Fibroblast of lung (primary cell): Measurements from ENCODE around the gene NUDT6. TPM values are rescaled to one million over a fixed set of nuclear protein-coding genes. Genes with fewer than 3 reads are reported as not detected.

Source experiments
- DNase-seq, 2 donors: peaks; one replicate each; pipeline versions ENCODE4 v3.0.0 to v3.0.0-alpha.2; 2010; ENCODE audit warnings: low read depth in 2 of 2
- H2AFZ ChIP-seq: 2 replicates; pipeline ENCODE4 v1.5.1; 2012; ENCODE audit warnings: low read length, control low read depth, inconsistent platforms
- H3K27ac ChIP-seq: 2 replicates; pipeline ENCODE4 v1.5.1; 2011; ENCODE audit warnings: low read length, control low read depth; ENCODE audit not compliant: insufficient read depth
- H3K27me3 ChIP-seq: 2 replicates; pipeline ENCODE4 v1.5.1; 2011; ENCODE audit warnings: mild to moderate bottlenecking, low read length; ENCODE audit not compliant: control insufficient read depth, insufficient read depth
- H3K36me3 ChIP-seq: 2 replicates; pipeline ENCODE4 v1.5.1; 2011; ENCODE audit warnings: low read length; ENCODE audit not compliant: control insufficient read depth, insufficient read depth
- H3K4me1 ChIP-seq: 2 replicates; pipeline ENCODE4 v1.5.1; 2011; ENCODE audit warnings: low read length; ENCODE audit not compliant: control insufficient read depth, insufficient read depth; ENCODE audit errors: extremely low read depth
- H3K4me2 ChIP-seq: 2 replicates; pipeline ENCODE4 v1.5.1; 2011; ENCODE audit warnings: low read length, control low read depth; ENCODE audit not compliant: insufficient read depth; ENCODE audit errors: extremely low read depth
- H3K4me3 ChIP-seq, 4 experiments: fragments of 200-600 bp in 1 of 4; sonication (generic) in 1 of 4; replicated peaks in 1 of 4; 2 replicates each; pipeline ENCODE4 v1.5.1; 2011 to 2016; ENCODE audit warnings: low read length in 4 of 4, low read depth in 3 of 4, mild to moderate bottlenecking in 3 of 4, control low read depth in 2 of 4, inconsistent platforms in 1 of 4, mixed read lengths in 1 of 4; ENCODE audit not compliant: insufficient read depth in 1 of 4; ENCODE audit errors: control extremely low read depth in 1 of 4
- H3K79me2 ChIP-seq: 2 replicates; pipeline ENCODE4 v1.5.1; 2012; ENCODE audit warnings: mild to moderate bottlenecking, low read length, inconsistent platforms; ENCODE audit not compliant: control insufficient read depth, insufficient read depth
- H3K9ac ChIP-seq: 2 replicates; pipeline ENCODE4 v1.5.1; 2011; ENCODE audit warnings: mild to moderate bottlenecking, low read length, control low read depth; ENCODE audit not compliant: insufficient read depth
- H3K9me3 ChIP-seq: 2 replicates; pipeline ENCODE4 v1.5.1; 2012; ENCODE audit warnings: low read depth, low read length; ENCODE audit not compliant: control insufficient read depth, insufficient read depth
- H4K20me1 ChIP-seq: 2 replicates; pipeline ENCODE4 v1.5.1; 2011; ENCODE audit warnings: low read length; ENCODE audit not compliant: control insufficient read depth, insufficient read depth; ENCODE audit errors: extremely low read depth
- EZH2 ChIP-seq: IDR thresholded peaks from 2 replicates; pipeline ENCODE4 v1.5.1; 2012; ENCODE audit warnings: low read length, control low read depth, mild to moderate bottlenecking; ENCODE audit errors: missing control alignments
- polyA minus RNA-seq: library from RNA; depleted of rRNA, polyadenylated mRNA; stranded (reverse); fragments of >200 nt; gene quantifications from 2 replicates; pipeline ENCODE4 v1.2.3, GENCODE V29; 2011; ENCODE audit warnings: low replicate concordance
- polyA plus RNA-seq, 2 donors: library from polyadenylated mRNA; depleted of rRNA in 1 of 2; stranded (reverse) in 1 of 2; unstranded in 1 of 2; fragments of >200 nt; gene quantifications; 2 replicates each; pipeline ENCODE4 v1.2.1, GENCODE V29; 2011 to 2012; ENCODE audit warnings: missing spikeins in 1 of 2
- total RNA-seq: library from RNA; depleted of rRNA; stranded (reverse); fragments of >200 nt; gene quantifications from 2 replicates; pipeline ENCODE4 v1.2.1, GENCODE V29; 2014
- TF ChIP-seq, protein P1 (sequence below), 2 donors: IDR thresholded peaks in 1 of 2; conservative IDR thresholded peaks in 1 of 2; 1 replicate in 1 of 2; 2 replicates in 1 of 2; pipeline ENCODE4 v1.5.1; 2011 to 2012; ENCODE audit warnings: low read length in 2 of 2, control low read depth in 1 of 2, inconsistent platforms in 1 of 2, low read depth in 1 of 2, mild to moderate bottlenecking in 1 of 2

The NUDT6 gene, protein sequence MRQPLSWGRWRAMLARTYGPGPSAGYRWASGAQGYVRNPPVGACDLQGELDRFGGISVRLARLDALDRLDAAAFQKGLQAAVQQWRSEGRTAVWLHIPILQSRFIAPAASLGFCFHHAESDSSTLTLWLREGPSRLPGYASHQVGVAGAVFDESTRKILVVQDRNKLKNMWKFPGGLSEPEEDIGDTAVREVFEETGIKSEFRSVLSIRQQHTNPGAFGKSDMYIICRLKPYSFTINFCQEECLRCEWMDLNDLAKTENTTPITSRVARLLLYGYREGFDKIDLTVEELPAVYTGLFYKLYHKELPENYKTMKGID
- total RNA-seq, result 6.4 and 8.6 TPM in 2 replicates
- 5.0 and 5.9 TPM in 2 replicates for polyA plus RNA-seq
- 4.5 and 6.2 TPM in 2 replicates for polyA plus RNA-seq (2012)
- 0.30 TPM in 1 of 2 replicates, not detected in the other for polyA minus RNA-seq

DNA sequence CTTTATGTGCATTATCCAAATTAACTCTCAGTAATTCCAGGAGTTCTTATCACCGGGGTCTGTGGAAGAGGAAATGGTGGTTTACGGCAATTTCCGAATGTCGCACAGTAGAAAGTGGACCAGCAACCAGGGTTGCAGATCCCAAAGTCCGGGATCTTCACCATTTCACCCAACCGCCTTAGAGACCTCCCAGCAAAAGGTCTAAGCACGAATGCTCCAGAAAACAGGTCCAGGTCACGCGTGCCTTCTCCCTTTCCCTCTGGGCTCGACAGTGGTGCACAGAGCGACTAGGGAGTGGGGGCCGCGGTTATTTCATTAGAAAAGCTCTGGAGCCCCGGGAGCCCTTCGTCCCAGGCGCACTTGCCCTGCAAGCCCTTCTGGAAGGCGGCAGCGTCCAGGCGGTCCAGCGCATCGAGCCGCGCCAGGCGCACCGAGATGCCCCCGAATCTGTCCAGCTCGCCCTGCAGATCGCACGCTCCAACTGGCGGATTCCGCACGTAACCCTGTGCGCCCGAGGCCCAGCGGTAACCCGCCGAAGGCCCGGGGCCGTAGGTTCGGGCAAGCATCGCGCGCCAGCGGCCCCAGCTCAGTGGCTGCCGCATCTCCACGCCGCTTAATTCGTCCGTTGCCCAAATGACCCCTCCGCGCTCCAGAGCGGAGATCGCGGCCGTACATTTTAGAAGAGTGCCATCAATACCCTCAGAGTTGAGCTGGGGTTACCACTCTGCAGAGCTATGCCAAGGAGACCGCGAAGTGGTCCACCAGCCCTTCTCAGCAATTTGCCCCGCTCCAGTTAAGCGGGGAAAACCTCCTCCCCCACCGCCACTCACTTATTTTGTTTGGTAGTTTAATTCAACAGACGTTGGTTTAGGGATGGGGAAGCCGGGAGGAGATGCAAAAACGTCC lies at the start of gene NUDT6:
Gene NUDT6 (minus strand): TSS at position 627 of the 906 bp plus-strand sequence. CDS start 25 bp downstream, at position 602.
- Histone ChIP-seq H3K79me2 (peaks cover 44% of the 10 kb centered on the region), H3K4me2 (peak within 1 kb of the TSS; percentile 93), H3K27me3 (no peaks in the 10 kb centered on the region), H2AFZ (peak within 1 kb of the TSS; percentile 94), H3K9me3 (no peaks in the 10 kb centered on the region), H3K27ac (peak within 1 kb of the TSS; percentile 63), H3K9ac (peak within 1 kb of the TSS; percentile 69), H3K4me3 (peak within 1 kb of the TSS; percentile 78 to 86 (median 84)), H3K4me1 (no peaks in the 10 kb centered on the region), H4K20me1 (no peaks in the 10 kb centered on the region), H3K36me3 (no peaks in the 10 kb centered on the region)
- peak; percentile 66 to 76 for DNase-seq
- TF ChIP-seq, protein P1, sequence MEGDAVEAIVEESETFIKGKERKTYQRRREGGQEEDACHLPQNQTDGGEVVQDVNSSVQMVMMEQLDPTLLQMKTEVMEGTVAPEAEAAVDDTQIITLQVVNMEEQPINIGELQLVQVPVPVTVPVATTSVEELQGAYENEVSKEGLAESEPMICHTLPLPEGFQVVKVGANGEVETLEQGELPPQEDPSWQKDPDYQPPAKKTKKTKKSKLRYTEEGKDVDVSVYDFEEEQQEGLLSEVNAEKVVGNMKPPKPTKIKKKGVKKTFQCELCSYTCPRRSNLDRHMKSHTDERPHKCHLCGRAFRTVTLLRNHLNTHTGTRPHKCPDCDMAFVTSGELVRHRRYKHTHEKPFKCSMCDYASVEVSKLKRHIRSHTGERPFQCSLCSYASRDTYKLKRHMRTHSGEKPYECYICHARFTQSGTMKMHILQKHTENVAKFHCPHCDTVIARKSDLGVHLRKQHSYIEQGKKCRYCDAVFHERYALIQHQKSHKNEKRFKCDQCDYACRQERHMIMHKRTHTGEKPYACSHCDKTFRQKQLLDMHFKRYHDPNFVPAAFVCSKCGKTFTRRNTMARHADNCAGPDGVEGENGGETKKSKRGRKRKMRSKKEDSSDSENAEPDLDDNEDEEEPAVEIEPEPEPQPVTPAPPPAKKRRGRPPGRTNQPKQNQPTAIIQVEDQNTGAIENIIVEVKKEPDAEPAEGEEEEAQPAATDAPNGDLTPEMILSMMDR (conservative IDR thresholded peaks at IDR 0.05 in 1 of 2, IDR thresholded peaks at IDR 0.05 in 1 of 2; ENCODE audit: low read depth in 1 of 2, low read length in 2 of 2), result no peak
- TF ChIP-seq EZH2, result no peak

DNA sequence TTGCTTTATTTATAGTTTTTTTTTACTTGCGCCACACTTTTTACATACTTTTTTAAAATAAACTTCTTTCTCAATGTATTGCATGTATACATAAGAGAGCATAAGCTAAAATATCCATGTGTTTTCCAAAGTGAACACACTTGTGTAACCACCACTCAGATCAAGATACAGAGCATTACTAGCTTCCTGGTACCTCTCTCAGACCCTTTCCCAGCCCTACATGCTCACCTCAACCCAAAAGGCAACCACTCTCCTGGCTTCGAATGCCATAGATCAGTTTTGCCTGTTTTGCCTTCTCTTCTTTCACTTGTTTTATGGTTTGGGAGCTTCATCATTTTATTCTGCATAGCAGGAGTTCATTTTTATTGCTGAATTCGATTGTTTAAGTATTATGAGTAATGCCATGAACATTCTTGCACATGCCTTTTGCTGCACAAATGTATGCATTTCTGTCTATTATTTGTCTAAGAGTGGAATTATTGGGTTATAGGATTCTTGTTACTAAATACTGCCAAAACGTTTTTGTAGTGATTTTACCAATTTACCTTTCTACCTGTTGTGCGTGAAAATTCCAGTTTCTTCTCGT lies 45.9 kb upstream of the NUDT6 start:
- DNase-seq, result peak in 1 of 2 donors; percentile 7

More for the DNA sequence above, 45.9 kb upstream of the NUDT6 start:
- no peak overlapping the region for H3K4me3 ChIP-seq
- H4K20me1 ChIP-seq, result no peaks in the 10 kb centered on the region
- no peaks in the 10 kb centered on the region for H3K27me3 ChIP-seq
- H3K79me2 ChIP-seq, result no peaks in the 10 kb centered on the region
- peak overlapping the region; percentile 44 for H2AFZ ChIP-seq
- H3K9me3 ChIP-seq, result no peaks in the 10 kb centered on the region
- H3K4me2 ChIP-seq, result peak overlapping the region; percentile 25
- H3K9ac ChIP-seq, result no peak overlapping the region
- H3K4me1 ChIP-seq, result peaks cover 6% of the 10 kb centered on the region
- no peak overlapping the region for H3K27ac ChIP-seq
- no peaks in the 10 kb centered on the region for H3K36me3 ChIP-seq
- TF ChIP-seq, protein P1 (conservative IDR thresholded peaks at IDR 0.05 in 1 of 2, IDR thresholded peaks at IDR 0.05 in 1 of 2; ENCODE audit: low read depth in 1 of 2, low read length in 2 of 2), result no peak
- no peak for TF ChIP-seq EZH2
